GM21515 (cell line): ENCODE data around the gene TECPR2.
"Not testable (repeated sequence)": the region's sequence is repeated elsewhere in the genome, so short reads cannot be mapped to it uniquely, and the experiment has no call there.

Source experiments
- ATAC-seq: cut with Tn5 transposase; IDR thresholded peaks from one replicate; pipeline ENCODE4 v1.9.1; 2021; ENCODE audit not compliant: unreplicated experiment

TECPR2 gene

DNA sequence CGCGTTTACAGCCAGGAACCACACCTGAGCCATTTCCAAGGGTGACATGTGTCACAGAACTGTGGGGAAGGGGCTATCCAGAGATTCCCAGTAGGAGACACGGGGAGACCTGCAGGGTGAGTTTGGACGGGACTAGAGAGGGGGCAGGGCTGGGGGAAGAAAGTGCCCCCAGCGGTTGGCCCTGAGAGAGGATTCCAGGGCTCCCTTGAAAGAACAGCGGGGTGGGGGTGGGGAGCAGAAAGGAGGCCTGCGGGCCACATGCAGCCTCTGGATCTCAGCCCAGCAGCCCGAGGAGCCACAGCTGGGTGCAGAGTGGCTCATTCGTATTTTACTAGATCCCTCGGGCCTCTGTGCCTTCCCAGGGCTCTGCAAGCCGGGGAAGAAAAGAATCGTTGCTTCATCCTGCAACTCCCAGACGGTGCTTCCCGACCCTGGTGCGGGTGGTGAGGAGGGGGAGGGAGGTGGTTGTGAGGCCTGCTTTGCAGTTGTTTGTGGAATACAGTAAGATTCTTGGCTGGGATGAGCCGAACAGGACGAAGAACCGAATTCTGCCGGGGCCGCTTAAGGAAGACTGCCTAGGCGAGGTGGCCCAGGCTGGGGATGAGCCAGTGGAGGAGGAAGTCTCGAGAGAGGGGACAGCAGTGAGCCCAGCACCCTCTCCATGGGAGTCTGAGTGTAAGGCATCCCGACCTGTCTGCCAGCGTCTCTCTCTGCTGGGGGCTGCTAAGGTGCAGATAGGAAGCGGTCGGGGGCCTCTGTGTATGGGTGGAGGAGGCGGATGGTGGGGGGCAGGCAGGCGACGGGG, 182.9 kb downstream of the TECPR2 start:
- no peak for ATAC-seq

DNA sequence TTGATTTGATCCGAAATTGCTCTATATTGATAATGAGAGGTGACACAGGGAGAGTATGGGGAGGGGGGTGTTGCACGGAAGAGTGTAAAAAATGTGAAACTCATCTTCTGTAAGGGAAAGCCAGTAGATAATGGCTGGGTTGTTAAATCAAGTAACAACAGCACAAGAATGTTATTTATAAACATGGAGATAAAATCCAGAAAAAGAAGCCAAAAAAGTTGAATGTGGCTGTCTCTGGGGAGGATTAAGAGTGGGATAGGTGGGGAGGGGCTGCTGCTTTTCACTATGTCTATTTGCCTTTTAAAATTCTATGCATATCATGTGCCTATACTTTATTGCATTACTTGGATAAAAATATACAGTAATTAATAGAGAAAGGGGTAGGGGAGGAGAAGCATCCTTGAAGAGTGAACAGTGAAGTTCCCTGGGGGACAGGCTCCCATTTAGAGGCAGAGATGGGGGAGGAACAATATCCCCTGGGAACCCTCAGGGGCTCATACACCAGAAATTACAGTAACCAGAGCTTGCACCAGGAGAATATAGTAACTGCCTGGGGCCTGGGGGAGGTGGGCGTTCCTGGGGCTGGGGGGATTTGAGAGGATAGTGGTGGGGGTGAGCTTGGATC, 186.0 kb downstream of the TECPR2 start:
- ATAC-seq = no peak

DNA sequence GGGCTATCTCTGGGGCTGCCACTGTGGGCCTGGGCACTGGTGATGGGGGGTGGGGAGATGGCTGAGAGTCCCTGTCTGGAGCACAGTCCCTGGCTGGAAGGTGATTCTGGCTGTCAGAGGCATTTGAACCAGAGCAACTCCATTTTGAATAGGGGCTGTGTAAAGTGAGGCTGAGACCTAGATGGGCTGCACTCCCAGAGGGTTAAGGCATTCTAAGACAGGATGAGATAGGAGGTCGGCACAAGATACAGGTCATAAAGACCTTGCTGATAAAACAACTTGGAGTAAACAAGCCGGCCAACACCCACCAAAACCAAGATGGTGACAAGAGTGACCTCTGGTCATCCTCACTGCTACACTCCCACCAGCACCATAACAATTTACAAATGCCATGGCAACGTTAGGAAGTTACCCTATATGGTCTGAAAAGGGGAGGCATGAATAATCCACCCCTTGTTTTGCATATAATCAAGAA, 188.2 kb downstream of the TECPR2 start:
- not testable (repeated sequence) for ATAC-seq
